Ishikawa (cell line): Measurements from ENCODE around the gene NOTO.

Experiments
- EP300 ChIP-seq: IDR thresholded peaks from 2 replicates; pipeline ENCODE4 v1.6.1; 2012; ENCODE audit warnings: borderline replicate concordance
- FOXM1 ChIP-seq: IDR thresholded peaks from 2 replicates; pipeline ENCODE4 v1.6.1; 2012; ENCODE audit warnings: low read depth, borderline replicate concordance
- RAD21 ChIP-seq: IDR thresholded peaks from 2 replicates; pipeline ENCODE4 v1.6.1; 2012; ENCODE audit warnings: low read depth
- REST ChIP-seq: IDR thresholded peaks from 2 replicates; pipeline ENCODE4 v1.6.1; 2012; ENCODE audit warnings: low read depth, mild to moderate bottlenecking
- TAF1 ChIP-seq: IDR thresholded peaks from 2 replicates; pipeline ENCODE4 v1.6.1; 2012; ENCODE audit warnings: low read depth, mild to moderate bottlenecking
- TEAD4 ChIP-seq: IDR thresholded peaks from 2 replicates; pipeline ENCODE4 v1.6.1; 2012
- USF1 ChIP-seq: IDR thresholded peaks from 2 replicates; pipeline ENCODE4 v1.6.1; 2012
- YY1 ChIP-seq: IDR thresholded peaks from 2 replicates; pipeline ENCODE4 v1.6.1; 2012; ENCODE audit warnings: low read depth
- ZBTB7A ChIP-seq: IDR thresholded peaks from 2 replicates; pipeline ENCODE4 v1.6.1; 2012; ENCODE audit warnings: low read depth

GRCh38 chr2:73255007-73255644 lies 52.8 kb downstream of the NOTO start:
- TF ChIP-seq EP300 (no peak), RAD21 (no peak), TEAD4 (no peak), TAF1 (no peak), REST (no peak), FOXM1 (no peak), YY1 (no peak), ZBTB7A (no peak), USF1 (no peak)
